BJ (cell line): ENCODE measurements around the gene KIRREL1. TPM values are rescaled to one million over a fixed set of nuclear protein-coding genes. Genes with fewer than 3 reads are reported as not detected.

ENCODE experiments used
- CTCF ChIA-PET: fragments of 350-600 bp; formaldehyde crosslinking; extraction: SDS; loops from one replicate; lab custom pipeline; 2021; ENCODE audit warnings: antibody characterized with exemption, inconsistent platforms; lab: Yijun Ruan, JAX
- POLR2A ChIA-PET: fragments of 300-600 bp; sonication (Branson Sonifier 250); formaldehyde crosslinking; extraction: SDS; loops from one replicate; lab custom pipeline; 2021; ENCODE audit warnings: antibody characterized with exemption; lab: Charles Lee
- DNase-seq: peaks from one replicate; pipeline ENCODE4 v3.0.0-alpha.2; 2011; ENCODE audit warnings: low read depth
- H3K27me3 ChIP-seq: 2 replicates; pipeline ENCODE4 v1.6.0; 2011; ENCODE audit warnings: low read length; ENCODE audit not compliant: control insufficient read depth, insufficient read depth
- H3K36me3 ChIP-seq: 2 replicates; pipeline ENCODE4 v1.5.1; 2011; ENCODE audit warnings: low read length; ENCODE audit not compliant: control insufficient read depth, insufficient read depth
- H3K4me3 ChIP-seq: 2 replicates; pipeline ENCODE4 v1.5.1; 2011; ENCODE audit warnings: low read depth, mild to moderate bottlenecking, control low read depth, low read length
- polyA plus RNA-seq: library from polyadenylated mRNA; depleted of rRNA; stranded (reverse); fragments of >200 nt; gene quantifications from 2 replicates; pipeline ENCODE4 v1.2.3, GENCODE V29; 2011
- TF ChIP-seq, protein P1 (sequence below): IDR thresholded peaks from 2 replicates; pipeline ENCODE4 v1.5.1; 2011; ENCODE audit warnings: low read depth, mild to moderate bottlenecking, control low read depth, inconsistent platforms, low read length, moderate library complexity; ENCODE audit not compliant: insufficient read depth

KIRREL1 gene
- polyA plus RNA-seq, 1 experiment = 65.1 TPM

DNA sequence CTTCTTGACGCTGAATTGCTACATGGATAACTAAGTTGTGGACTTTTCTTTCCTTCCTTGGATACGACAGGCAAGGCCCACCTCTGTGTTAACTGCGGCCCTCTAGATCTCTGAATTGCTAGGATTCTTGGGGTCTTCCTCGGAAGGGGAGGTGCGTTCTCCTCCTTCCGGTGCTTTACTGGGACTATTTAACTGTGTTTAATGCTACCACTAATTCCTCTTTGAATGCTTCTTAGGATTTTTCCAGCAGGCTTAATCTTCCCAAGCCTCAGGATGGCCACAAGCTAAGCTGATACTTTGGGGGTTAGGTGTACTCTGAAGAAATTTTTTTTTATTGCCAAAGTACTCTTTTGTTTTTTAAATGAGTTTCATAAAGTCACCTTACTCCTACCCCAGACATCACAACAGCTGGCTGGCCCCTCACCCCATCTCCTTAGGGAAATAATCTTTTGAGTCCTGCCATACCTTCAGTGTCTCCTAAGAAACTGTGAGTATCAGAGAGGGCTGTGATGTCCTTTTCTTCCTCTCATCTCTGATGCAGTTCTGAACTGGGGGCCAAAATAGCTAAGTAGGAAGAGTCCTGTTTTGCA, 21.4 kb downstream of the KIRREL1 start:
- peaks cover 6% of the 10 kb centered on the region; the same call in 1 of the 2 replicates for H3K36me3 ChIP-seq
- no peak overlapping the region for H3K4me3 ChIP-seq
- ChIA-PET CTCF (interaction anchor here (0.9 to 1.3 kb wide), 2 partner anchors 19 to 23 kb away, joined by 3 to 5 read pairs; no protein-coding TSS in a partner anchor), POLR2A (interaction anchor here (0.6 kb wide), 1 partner anchor 21 kb away, joined by 4 read pairs; no protein-coding TSS in a partner anchor)
- no peaks in the 10 kb centered on the region for H3K27me3 ChIP-seq
- TF ChIP-seq, protein P1, sequence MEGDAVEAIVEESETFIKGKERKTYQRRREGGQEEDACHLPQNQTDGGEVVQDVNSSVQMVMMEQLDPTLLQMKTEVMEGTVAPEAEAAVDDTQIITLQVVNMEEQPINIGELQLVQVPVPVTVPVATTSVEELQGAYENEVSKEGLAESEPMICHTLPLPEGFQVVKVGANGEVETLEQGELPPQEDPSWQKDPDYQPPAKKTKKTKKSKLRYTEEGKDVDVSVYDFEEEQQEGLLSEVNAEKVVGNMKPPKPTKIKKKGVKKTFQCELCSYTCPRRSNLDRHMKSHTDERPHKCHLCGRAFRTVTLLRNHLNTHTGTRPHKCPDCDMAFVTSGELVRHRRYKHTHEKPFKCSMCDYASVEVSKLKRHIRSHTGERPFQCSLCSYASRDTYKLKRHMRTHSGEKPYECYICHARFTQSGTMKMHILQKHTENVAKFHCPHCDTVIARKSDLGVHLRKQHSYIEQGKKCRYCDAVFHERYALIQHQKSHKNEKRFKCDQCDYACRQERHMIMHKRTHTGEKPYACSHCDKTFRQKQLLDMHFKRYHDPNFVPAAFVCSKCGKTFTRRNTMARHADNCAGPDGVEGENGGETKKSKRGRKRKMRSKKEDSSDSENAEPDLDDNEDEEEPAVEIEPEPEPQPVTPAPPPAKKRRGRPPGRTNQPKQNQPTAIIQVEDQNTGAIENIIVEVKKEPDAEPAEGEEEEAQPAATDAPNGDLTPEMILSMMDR = no peak
- no peak for DNase-seq

GRCh38 chr1:158016651-158017335, 23.3 kb downstream of the KIRREL1 start:
- ChIA-PET POLR2A (no interaction called here), CTCF (interaction anchor here (0.8 to 1.7 kb wide), 4 partner anchors 14 to 25 kb away, joined by 3 to 4 read pairs (median 4); partner anchors contain the start of gene KIRREL1)
- TF ChIP-seq, protein P1 = no peak
- no peaks in the 10 kb centered on the region for H3K27me3 ChIP-seq
- no peak overlapping the region for H3K4me3 ChIP-seq
- DNase-seq = no peak
- H3K36me3 ChIP-seq = peaks cover 4% of the 10 kb centered on the region; the same call in 1 of the 2 replicates

GRCh38 chr1:158017800-158018595, 24.6 kb downstream of the KIRREL1 start:
- Histone ChIP-seq H3K36me3 (peaks cover 4% of the 10 kb centered on the region; the same call in 1 of the 2 replicates), H3K27me3 (no peaks in the 10 kb centered on the region), H3K4me3 (no peak overlapping the region)
- TF ChIP-seq, protein P1 = no peak
- DNase-seq = no peak
- ChIA-PET CTCF (interaction anchor here (0.9 to 5.6 kb wide), 5 partner anchors 11 to 25 kb away, joined by 3 to 51 read pairs (median 7); partner anchors contain the start of gene KIRREL1), POLR2A (interaction anchor here (1.0 kb wide), 1 partner anchor 16 kb away, joined by 8 read pairs; no protein-coding TSS in a partner anchor)

GRCh38 chr1:158019171-158019868, 25.9 kb downstream of the KIRREL1 start:
- ChIA-PET POLR2A (interaction anchor here (0.6 to 2.4 kb wide), 4 partner anchors 9 to 82 kb away, joined by 3 to 14 read pairs (median 3); no protein-coding TSS in a partner anchor), CTCF (interaction anchor here (0.5 to 5.6 kb wide), 7 partner anchors 9 to 67 kb away, joined by 3 to 51 read pairs (median 6); partner anchors contain the start of gene KIRREL1)
- TF ChIP-seq, protein P1 = no peak
- Histone ChIP-seq H3K36me3 (no peaks in the 10 kb centered on the region), H3K4me3 (0 out of 2 replicates have a peak overlapping the region, but pooled peaks have one; percentile 1), H3K27me3 (no peaks in the 10 kb centered on the region)
- DNase-seq = peak; percentile 86
